Measurements from ENCODE around the gene TIAM1.

GRCh38 chr21:31098576-31099005 lies 245.5 kb downstream of the TIAM1 start:
- TF ChIP-seq ZSCAN18 (CRISPR knock-in tag; IDR thresholded peaks at IDR 0.05) (no peak), GABPB1 (CRISPR knock-in tag; IDR thresholded peaks at IDR 0.05) (no peak)

Measured in WTC11 (cell line).